Activated naive CD8-positive, alpha-beta T cell treated with anti-CD3 and anti-CD28 coated beads for 36 hours (primary cell): ENCODE results near the gene SPRY4. TPM values are rescaled to one million over a fixed set of nuclear protein-coding genes. Genes with fewer than 3 reads are reported as not detected.

ENCODE experiments used
- DNase-seq: peaks from one replicate; pipeline ENCODE4 v3.0.0; 2021
- H3K27ac Mint-ChIP-seq: one replicate; pipeline ENCODE4 v1.8.0; 2022; ENCODE audit warnings: mild to moderate bottlenecking, moderate library complexity, mixed read lengths
- H3K27me3 Mint-ChIP-seq: one replicate; pipeline ENCODE4 v1.8.0; 2022; ENCODE audit warnings: mild to moderate bottlenecking, mixed read lengths
- H3K36me3 Mint-ChIP-seq: one replicate; pipeline ENCODE4 v1.8.0; 2021; ENCODE audit warnings: mild to moderate bottlenecking, mixed read lengths
- H3K4me1 Mint-ChIP-seq: one replicate; pipeline ENCODE4 v1.8.0; 2021; ENCODE audit warnings: mixed read lengths
- H3K4me3 Mint-ChIP-seq: one replicate; pipeline ENCODE4 v1.8.0; 2022; ENCODE audit warnings: mild to moderate bottlenecking, moderate library complexity, mixed read lengths
- H3K9me3 Mint-ChIP-seq: one replicate; pipeline ENCODE4 v1.8.0; 2022; ENCODE audit warnings: mixed read lengths
- total RNA-seq, 2 experiments: library from RNA; stranded (reverse); gene quantifications; one replicate each; pipeline ENCODE4 v1.2.3, GENCODE V29; 2021

SPRY4 gene
- total RNA-seq, 2 experiments from 2014 or later: 0.91 to 1.4 TPM

- peaks cover 2% of the 10 kb centered on the region for H3K36me3 Mint-ChIP-seq
- H3K9me3 Mint-ChIP-seq: no peaks in the 10 kb centered on the region
- no peak for DNase-seq
- H3K4me1 Mint-ChIP-seq: peaks cover 18% of the 10 kb centered on the region
- H3K4me3 Mint-ChIP-seq: no peak overlapping the region
- H3K27ac Mint-ChIP-seq: no peak overlapping the region
- H3K27me3 Mint-ChIP-seq: peaks cover under 1% of the 10 kb centered on the region
These were observed 11.1 kb downstream of the SPRY4 start for GRCh38 chr5:142313682-142314081.

- no peak for DNase-seq
- no peaks in the 10 kb centered on the region for H3K27me3 Mint-ChIP-seq
- H3K9me3 Mint-ChIP-seq: no peaks in the 10 kb centered on the region
- H3K36me3 Mint-ChIP-seq: peaks cover 2% of the 10 kb centered on the region
- H3K27ac Mint-ChIP-seq: no peak overlapping the region
- H3K4me1 Mint-ChIP-seq: peaks cover 18% of the 10 kb centered on the region
- no peak overlapping the region for H3K4me3 Mint-ChIP-seq
These were observed 11.5 kb downstream of the SPRY4 start for GRCh38 chr5:142313275-142313674.

GRCh38 chr5:142312399-142312798 lies 12.4 kb downstream of the SPRY4 start:
- Mint-ChIP-seq H3K4me1 (peaks cover 19% of the 10 kb centered on the region), H3K36me3 (peaks cover 2% of the 10 kb centered on the region), H3K4me3 (no peak overlapping the region), H3K27ac (no peak overlapping the region), H3K27me3 (no peaks in the 10 kb centered on the region), H3K9me3 (no peaks in the 10 kb centered on the region)
- no peak for DNase-seq

- no peak overlapping the region for H3K4me3 Mint-ChIP-seq
- DNase-seq: no peak
- H3K4me1 Mint-ChIP-seq: peaks cover 17% of the 10 kb centered on the region
- H3K36me3 Mint-ChIP-seq: peaks cover 2% of the 10 kb centered on the region
- H3K9me3 Mint-ChIP-seq: no peaks in the 10 kb centered on the region
- no peak overlapping the region for H3K27ac Mint-ChIP-seq
- H3K27me3 Mint-ChIP-seq: no peaks in the 10 kb centered on the region
These were observed 13.1 kb downstream of the SPRY4 start for GRCh38 chr5:142311725-142312124.

- Mint-ChIP-seq H3K4me3 (no peak overlapping the region), H3K9me3 (no peaks in the 10 kb centered on the region), H3K27me3 (no peaks in the 10 kb centered on the region), H3K27ac (no peak overlapping the region), H3K4me1 (peaks cover 9% of the 10 kb centered on the region), H3K36me3 (peaks cover 2% of the 10 kb centered on the region)
- no peak for DNase-seq
These were observed 14.0 kb downstream of the SPRY4 start for GRCh38 chr5:142310803-142311202.

- H3K4me1 Mint-ChIP-seq: peaks cover 5% of the 10 kb centered on the region
These were observed 15.0 kb downstream of the SPRY4 start for GRCh38 chr5:142309747-142310318.

GRCh38 chr5:142308358-142308757 lies 16.5 kb downstream of the SPRY4 start:
- Mint-ChIP-seq H3K9me3 (no peaks in the 10 kb centered on the region), H3K36me3 (peaks cover 2% of the 10 kb centered on the region), H3K4me3 (no peak overlapping the region), H3K4me1 (peaks cover 4% of the 10 kb centered on the region), H3K27me3 (no peaks in the 10 kb centered on the region), H3K27ac (no peak overlapping the region)
- DNase-seq: no peak

More at GRCh38 chr5:142309747-142310318, 15.0 kb downstream of the SPRY4 start:
- Mint-ChIP-seq H3K36me3 (peaks cover 2% of the 10 kb centered on the region), H3K9me3 (no peaks in the 10 kb centered on the region), H3K27me3 (no peaks in the 10 kb centered on the region), H3K27ac (no peak overlapping the region), H3K4me3 (no peak overlapping the region)
- DNase-seq: no peak

GRCh38 chr5:142307146-142307890 lies 17.5 kb downstream of the SPRY4 start:
- Mint-ChIP-seq H3K36me3 (peaks cover 2% of the 10 kb centered on the region), H3K4me3 (no peak overlapping the region), H3K4me1 (peaks cover 4% of the 10 kb centered on the region), H3K27ac (no peak overlapping the region), H3K27me3 (no peaks in the 10 kb centered on the region), H3K9me3 (no peaks in the 10 kb centered on the region)
- no peak for DNase-seq

- Mint-ChIP-seq H3K4me3 (no peak overlapping the region), H3K4me1 (peaks cover 6% of the 10 kb centered on the region), H3K9me3 (no peaks in the 10 kb centered on the region), H3K27me3 (no peaks in the 10 kb centered on the region), H3K27ac (no peak overlapping the region), H3K36me3 (no peaks in the 10 kb centered on the region)
- DNase-seq: no peak
These were observed 18.7 kb downstream of the SPRY4 start for GRCh38 chr5:142306077-142306502.

- H3K27me3 Mint-ChIP-seq: no peaks in the 10 kb centered on the region
- H3K27ac Mint-ChIP-seq: no peak overlapping the region
These were observed 19.6 kb downstream of the SPRY4 start for GRCh38 chr5:142305211-142305610.

GRCh38 chr5:142304013-142304701 lies 20.7 kb downstream of the SPRY4 start:
- Mint-ChIP-seq H3K4me3 (no peak overlapping the region), H3K36me3 (no peaks in the 10 kb centered on the region), H3K27ac (no peak overlapping the region), H3K27me3 (no peaks in the 10 kb centered on the region), H3K9me3 (no peaks in the 10 kb centered on the region), H3K4me1 (peaks cover 6% of the 10 kb centered on the region)
- DNase-seq: no peak

More at GRCh38 chr5:142305211-142305610, 19.6 kb downstream of the SPRY4 start:
- Mint-ChIP-seq H3K9me3 (no peaks in the 10 kb centered on the region), H3K36me3 (no peaks in the 10 kb centered on the region), H3K4me3 (no peak overlapping the region), H3K4me1 (peaks cover 6% of the 10 kb centered on the region)
- DNase-seq: no peak

- DNase-seq: no peak
- H3K36me3 Mint-ChIP-seq: no peaks in the 10 kb centered on the region
- H3K4me1 Mint-ChIP-seq: peaks cover 6% of the 10 kb centered on the region
- no peaks in the 10 kb centered on the region for H3K9me3 Mint-ChIP-seq
- no peak overlapping the region for H3K4me3 Mint-ChIP-seq
- no peaks in the 10 kb centered on the region for H3K27me3 Mint-ChIP-seq
- no peak overlapping the region for H3K27ac Mint-ChIP-seq
These were observed 21.3 kb downstream of the SPRY4 start for GRCh38 chr5:142303565-142303964.

- DNase-seq: no peak
- H3K36me3 Mint-ChIP-seq: no peaks in the 10 kb centered on the region
- H3K27ac Mint-ChIP-seq: no peak overlapping the region
- no peak overlapping the region for H3K4me3 Mint-ChIP-seq
- H3K9me3 Mint-ChIP-seq: no peaks in the 10 kb centered on the region
- H3K27me3 Mint-ChIP-seq: no peaks in the 10 kb centered on the region
- H3K4me1 Mint-ChIP-seq: peaks cover 5% of the 10 kb centered on the region
These were observed 23.3 kb downstream of the SPRY4 start for GRCh38 chr5:142301540-142301939.

- peaks cover 3% of the 10 kb centered on the region for H3K4me1 Mint-ChIP-seq
- H3K4me3 Mint-ChIP-seq: no peak overlapping the region
- H3K9me3 Mint-ChIP-seq: no peaks in the 10 kb centered on the region
- H3K36me3 Mint-ChIP-seq: no peaks in the 10 kb centered on the region
- DNase-seq: no peak
- no peak overlapping the region for H3K27ac Mint-ChIP-seq
- H3K27me3 Mint-ChIP-seq: no peaks in the 10 kb centered on the region
These were observed 24.1 kb downstream of the SPRY4 start for GRCh38 chr5:142300677-142301076.

- no peak for DNase-seq
- Mint-ChIP-seq H3K4me1 (peaks cover 3% of the 10 kb centered on the region), H3K27ac (no peak overlapping the region), H3K27me3 (no peaks in the 10 kb centered on the region), H3K36me3 (no peaks in the 10 kb centered on the region), H3K9me3 (no peaks in the 10 kb centered on the region), H3K4me3 (no peak overlapping the region)
These were observed 26.0 kb downstream of the SPRY4 start for GRCh38 chr5:142298789-142299188.
